Measurements from ENCODE around the gene BLOC1S3. TPM values are rescaled to one million over a fixed set of nuclear protein-coding genes. Genes with fewer than 3 reads are reported as not detected.

The BLOC1S3 gene
- total and polyA plus RNA-seq, 2 of the 13 experiments (the other 11 are each of a cell fraction or from before 2014, with no cell fraction given) = 4.3 to 4.8 TPM

GRCh38 chr19:45150751-45151281, 27.8 kb upstream of the BLOC1S3 start (continued):
- TF ChIP-seq HNF1B (CRISPR knock-in tag; IDR thresholded peaks at IDR 0.05) = peak; percentile 57; the same call in 1 of the 2 replicates
- no peak for TF ChIP-seq MTERF4 (CRISPR knock-in tag; IDR thresholded peaks at IDR 0.05)
- TF ChIP-seq TCF12 (IDR thresholded peaks at IDR 0.05) = no peak
- no peak for TF ChIP-seq TCF12 (CRISPR knock-in tag; IDR thresholded peaks at IDR 0.05)
- TF ChIP-seq ZZZ3 (CRISPR knock-in tag; IDR thresholded peaks at IDR 0.05; ENCODE audit: borderline replicate concordance) = no peak
- no peak for TF ChIP-seq ZNF775 (CRISPR knock-in tag; IDR thresholded peaks at IDR 0.05; ENCODE audit: borderline replicate concordance)
- 0 out of 2 replicates have a peak, but pooled peaks have one; percentile 16 for TF ChIP-seq NR2F6 (IDR thresholded peaks at IDR 0.05)
- TF ChIP-seq NR2F6 (CRISPR knock-in tag; IDR thresholded peaks at IDR 0.05) = peak; percentile 14; the same call in 1 of the 2 replicates
- no peak for TF ChIP-seq KLF15 (CRISPR knock-in tag; IDR thresholded peaks at IDR 0.05; ENCODE audit: borderline replicate concordance)
- peak; percentile 40 for TF ChIP-seq SALL1 (CRISPR knock-in tag; IDR thresholded peaks at IDR 0.05)
- no peak for TF ChIP-seq MEIS1 (CRISPR knock-in tag; IDR thresholded peaks at IDR 0.05; ENCODE audit: borderline replicate concordance)
- no peak for TF ChIP-seq ZNF713 (CRISPR knock-in tag; IDR thresholded peaks at IDR 0.05)
- peak; percentile 51 for TF ChIP-seq RXRA (CRISPR knock-in tag; IDR thresholded peaks at IDR 0.05)
- peak; percentile 57; the same call in 1 of the 2 replicates for TF ChIP-seq KDM2A (CRISPR knock-in tag; IDR thresholded peaks at IDR 0.05; ENCODE audit: borderline replicate concordance, low read depth)
- TF ChIP-seq ZNF660 (CRISPR knock-in tag; IDR thresholded peaks at IDR 0.05; ENCODE audit: borderline replicate concordance, low read depth) = no peak
- TF ChIP-seq ZNF589 (CRISPR knock-in tag; conservative IDR thresholded peaks at IDR 0.05) = no peak
- TF ChIP-seq FUBP1 (CRISPR knock-in tag; IDR thresholded peaks at IDR 0.05; ENCODE audit: borderline replicate concordance) = no peak
- TF ChIP-seq AGO2 (optimal IDR thresholded peaks at IDR 0.05; ENCODE audit: low read depth, low read length) = peak; percentile 68
- no peak for TF ChIP-seq MTA1 (CRISPR knock-in tag; IDR thresholded peaks at IDR 0.05; ENCODE audit: borderline replicate concordance)
- no peak for TF ChIP-seq ZNF274 (CRISPR knock-in tag; IDR thresholded peaks at IDR 0.05)

Data from HepG2 (cell line).